Measurements from ENCODE around the gene LIMD2. TPM values are rescaled to one million over a fixed set of nuclear protein-coding genes. Genes with fewer than 3 reads are reported as not detected.

LIMD2 gene
- total and polyA plus RNA-seq, 2 of the 4 experiments (the other 2 are of a cell fraction) = 4.5 to 21.7 TPM

GRCh38 chr17:63694229-63694949, 5.5 kb downstream of the LIMD2 start:
- Histone ChIP-seq H3K56ac (ENCODE audit: extremely low read depth, insufficient read depth, low read length) (no peak overlapping the region), H3K23ac (ENCODE audit: low read depth, low read length) (no peak overlapping the region), H4K5ac (ENCODE audit: low read depth, low read length) (no peak overlapping the region), H3K4ac (ENCODE audit: low read depth, low read length) (no peak overlapping the region), H3K27ac (ENCODE audit: insufficient read depth, low read length) (no peak overlapping the region), H3K9me1 (ENCODE audit: insufficient read depth, low read length) (0 out of 2 replicates have a peak, but pooled peaks cover 2% of the 10 kb centered on the region), H3K4me1 (ENCODE audit: control insufficient read depth, insufficient read depth, low read length) (no peaks in the 10 kb centered on the region), H2AK5ac (ENCODE audit: low read depth, low read length) (no peak overlapping the region), H3K79me1 (ENCODE audit: low read depth in 1 of 2, low read length in 2 of 2) (peaks cover 0 to 13% of the 10 kb centered on the region in 2 experiments; a peak in 1 of 4 replicates), H3K4me2 (ENCODE audit: low read depth, low read length) (no peak overlapping the region), H3K36me3 (ENCODE audit: control insufficient read depth, insufficient read depth, low read length) (peaks cover 44% of the 10 kb centered on the region), H2AFZ (replicated peaks; ENCODE audit: low read length, poor library complexity) (peak overlapping the region; percentile 19), H2BK20ac (ENCODE audit: low read depth, low read length) (no peak overlapping the region), H3K27me3 (ENCODE audit: control insufficient read depth, insufficient read depth, low read length) (no peaks in the 10 kb centered on the region), H2AK9ac (replicated peaks; ENCODE audit: low read depth, low read length, poor library complexity) (no peak overlapping the region), H2BK120ac (ENCODE audit: low read depth, low read length) (no peak overlapping the region), H4K20me1 (ENCODE audit: insufficient read depth, low read length) (peaks cover 5% of the 10 kb centered on the region), H3K18ac (ENCODE audit: low read depth, low read length) (no peak overlapping the region), H4K8ac (ENCODE audit: low read depth in 2 of 2, low read length in 2 of 2) (no peak overlapping the region), H4K91ac (ENCODE audit: insufficient read depth, low read depth, low read length) (no peak overlapping the region), H2BK5ac (ENCODE audit: low read depth, low read length, poor library complexity, severe bottlenecking) (no peak overlapping the region), H3K9me3 (ENCODE audit: control insufficient read depth, insufficient read depth, low read length) (no peaks in the 10 kb centered on the region), H2BK15ac (ENCODE audit: low read depth, low read length) (no peak overlapping the region), H3K14ac (replicated peaks; ENCODE audit: low read depth, low read length) (no peak overlapping the region), H3K4me3 (ENCODE audit: insufficient read depth, low read depth, low read length) (no peak overlapping the region), H3K9ac (ENCODE audit: low read depth, low read length) (no peak overlapping the region)
- POLR2A ChIA-PET (ENCODE audit: unreplicated experiment) = interaction anchor here (0.6 kb wide), 1 partner anchor 24 kb away, joined by 7 read pairs; no protein-coding TSS in a partner anchor
- intact Hi-C loops (cut with micrococcal nuclease) = no loop called here
- no peak for TF ChIP-seq MAZ (IDR thresholded peaks at IDR 0.05; ENCODE audit: borderline replicate concordance, low read depth, low read length)
- no peak for TF ChIP-seq SMC3 (IDR thresholded peaks at IDR 0.05; ENCODE audit: low read depth, low read length)
- TF ChIP-seq CEBPB (IDR thresholded peaks at IDR 0.05; ENCODE audit: low read depth, low read length) = no peak
- no peak for TF ChIP-seq FOS (IDR thresholded peaks at IDR 0.05; ENCODE audit: low read depth, low read length)
- TF ChIP-seq, protein P1, sequence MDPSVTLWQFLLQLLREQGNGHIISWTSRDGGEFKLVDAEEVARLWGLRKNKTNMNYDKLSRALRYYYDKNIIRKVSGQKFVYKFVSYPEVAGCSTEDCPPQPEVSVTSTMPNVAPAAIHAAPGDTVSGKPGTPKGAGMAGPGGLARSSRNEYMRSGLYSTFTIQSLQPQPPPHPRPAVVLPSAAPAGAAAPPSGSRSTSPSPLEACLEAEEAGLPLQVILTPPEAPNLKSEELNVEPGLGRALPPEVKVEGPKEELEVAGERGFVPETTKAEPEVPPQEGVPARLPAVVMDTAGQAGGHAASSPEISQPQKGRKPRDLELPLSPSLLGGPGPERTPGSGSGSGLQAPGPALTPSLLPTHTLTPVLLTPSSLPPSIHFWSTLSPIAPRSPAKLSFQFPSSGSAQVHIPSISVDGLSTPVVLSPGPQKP (IDR thresholded peaks at IDR 0.05; ENCODE audit: borderline replicate concordance, low read depth, low read length) = no peak
- TF ChIP-seq BHLHE40 (IDR thresholded peaks at IDR 0.05; ENCODE audit: low read depth, low read length) = no peak
- TF ChIP-seq, protein P2, sequence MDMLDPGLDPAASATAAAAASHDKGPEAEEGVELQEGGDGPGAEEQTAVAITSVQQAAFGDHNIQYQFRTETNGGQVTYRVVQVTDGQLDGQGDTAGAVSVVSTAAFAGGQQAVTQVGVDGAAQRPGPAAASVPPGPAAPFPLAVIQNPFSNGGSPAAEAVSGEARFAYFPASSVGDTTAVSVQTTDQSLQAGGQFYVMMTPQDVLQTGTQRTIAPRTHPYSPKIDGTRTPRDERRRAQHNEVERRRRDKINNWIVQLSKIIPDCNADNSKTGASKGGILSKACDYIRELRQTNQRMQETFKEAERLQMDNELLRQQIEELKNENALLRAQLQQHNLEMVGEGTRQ (IDR thresholded peaks at IDR 0.05; ENCODE audit: low read depth, low read length) = no peak
- TF ChIP-seq MAFK (IDR thresholded peaks at IDR 0.05; ENCODE audit: low read depth, low read length) = no peak
- no peak for TF ChIP-seq RFX5 (IDR thresholded peaks at IDR 0.05; ENCODE audit: low read depth, low read length)
- TF ChIP-seq POLR2A (IDR thresholded peaks at IDR 0.05; ENCODE audit: low read depth, low read length) = no peak
- no peak for TF ChIP-seq CHD1 (IDR thresholded peaks at IDR 0.05; ENCODE audit: low read depth, low read length)
- TF ChIP-seq, protein P3, sequence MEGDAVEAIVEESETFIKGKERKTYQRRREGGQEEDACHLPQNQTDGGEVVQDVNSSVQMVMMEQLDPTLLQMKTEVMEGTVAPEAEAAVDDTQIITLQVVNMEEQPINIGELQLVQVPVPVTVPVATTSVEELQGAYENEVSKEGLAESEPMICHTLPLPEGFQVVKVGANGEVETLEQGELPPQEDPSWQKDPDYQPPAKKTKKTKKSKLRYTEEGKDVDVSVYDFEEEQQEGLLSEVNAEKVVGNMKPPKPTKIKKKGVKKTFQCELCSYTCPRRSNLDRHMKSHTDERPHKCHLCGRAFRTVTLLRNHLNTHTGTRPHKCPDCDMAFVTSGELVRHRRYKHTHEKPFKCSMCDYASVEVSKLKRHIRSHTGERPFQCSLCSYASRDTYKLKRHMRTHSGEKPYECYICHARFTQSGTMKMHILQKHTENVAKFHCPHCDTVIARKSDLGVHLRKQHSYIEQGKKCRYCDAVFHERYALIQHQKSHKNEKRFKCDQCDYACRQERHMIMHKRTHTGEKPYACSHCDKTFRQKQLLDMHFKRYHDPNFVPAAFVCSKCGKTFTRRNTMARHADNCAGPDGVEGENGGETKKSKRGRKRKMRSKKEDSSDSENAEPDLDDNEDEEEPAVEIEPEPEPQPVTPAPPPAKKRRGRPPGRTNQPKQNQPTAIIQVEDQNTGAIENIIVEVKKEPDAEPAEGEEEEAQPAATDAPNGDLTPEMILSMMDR (conservative IDR thresholded peaks at IDR 0.05; ENCODE audit: low read depth, low read length) = no peak
- TF ChIP-seq NFE2L2 (IDR thresholded peaks at IDR 0.05; ENCODE audit: low read depth, low read length) = no peak
- dilution Hi-C loops (cut with HindIII; ENCODE audit: low sequenced_read_pairs, unreplicated experiment) = no loop called here
- in situ Hi-C loops (cut with MboI; ENCODE audit: low sequenced_read_pairs) = no loop called here
- DNase-seq (no peak), ATAC-seq (ENCODE audit: low read depth) (no peak)
- 74% methylated on average over 3 of the region's 12 CpGs; no CpG with 5 or more reads in 1 of the 2 experiments for WGBS, 2 experiments (ENCODE audit: extremely low coverage in 2 of 2, insufficient read length in 1 of 2)
- BruUV-seq (replicated peaks) = no TSS peak
- CTCF ChIA-PET = no interaction called here
